Transverse colon (tissue), 4 donors: ENCODE results near the gene PLEKHH3. TPM values are rescaled to one million over a fixed set of nuclear protein-coding genes. Genes with fewer than 3 reads are reported as not detected.

ENCODE experiments used
- DNase-seq: peaks from one replicate; pipeline ENCODE4 v3.0.0-alpha.2; 2019
- H3K27ac ChIP-seq, 4 donors: fragments of 200-600 bp; sonication (generic); 2 replicates each; pipeline ENCODE4 v1.5.1; 2016 to 2018; ENCODE audit warnings: inconsistent platforms in 4 of 4
- H3K27me3 ChIP-seq: fragments of 200-600 bp; sonication (generic); 2 replicates; pipeline ENCODE4 v1.5.1; 2017; ENCODE audit warnings: inconsistent platforms
- H3K36me3 ChIP-seq, 4 donors: fragments of 200-600 bp; sonication (generic); 2 replicates each; pipeline ENCODE4 v1.5.1; 2017 to 2019; ENCODE audit warnings: inconsistent platforms in 4 of 4
- H3K4me1 ChIP-seq, 4 donors: fragments of 200-600 bp; sonication (generic); 2 replicates each; pipeline ENCODE4 v1.5.1; 2017 to 2020; ENCODE audit warnings: inconsistent platforms in 4 of 4
- H3K4me3 ChIP-seq, 4 donors: fragments of 200-600 bp; sonication (generic); 1 replicate in 1 of 4; 2 replicates in 3 of 4; pipeline versions ENCODE4 v1.5.1 to v1.6.1; 2017 to 2019; ENCODE audit warnings: inconsistent platforms in 4 of 4
- H3K9me3 ChIP-seq, 2 donors: fragments of 200-600 bp; sonication (generic); 2 replicates each; pipeline ENCODE4 v1.5.1; 2017 to 2019; ENCODE audit warnings: inconsistent platforms in 2 of 2
- EP300 ChIP-seq: sonication (generic); formaldehyde crosslinking; IDR thresholded peaks from one replicate; pipeline ENCODE4 v1.6.1; 2017; ENCODE audit warnings: antibody characterized with exemption, low read depth
- POLR2A ChIP-seq: fragments of 450-650 bp; IDR thresholded peaks from one replicate; pipeline ENCODE4 v1.6.1; 2016; ENCODE audit warnings: antibody characterized with exemption, mild to moderate bottlenecking, moderate library complexity
- POLR2AphosphoS5 ChIP-seq, 3 donors: sonication (generic); formaldehyde crosslinking; IDR thresholded peaks; one replicate each; pipeline ENCODE4 v1.6.1; 2016; ENCODE audit warnings: antibody characterized with exemption in 3 of 3
- WGBS, 2 donors: methylation state at CpG; one replicate each; pipeline ENCODE4 v1.1.5; 2018; ENCODE audit warnings: low coverage in 1 of 2; 5-methylcytosine and 5-hydroxymethylcytosine counted together
- in situ Hi-C, 4 donors: fragments of 200-750 bp; cut with MboI; loops; one replicate each; pipeline versions ENCODE4 v1.15.0 to v1.15.1; 2017; ENCODE audit warnings: low sequenced_read_pairs in 3 of 4, low pct_ligation_motif_present in 1 of 4, low pct_unique_long_range_greater_than_20kb in 1 of 4
- intact Hi-C: fragments of 100-400 bp; cut with DNase I; formaldehyde crosslinking; loops from one replicate; pipeline ENCODE4 v1.15.1; 2023; ENCODE audit warnings: low total_unique reads
- total RNA-seq, 4 donors: library from RNA; depleted of rRNA; stranded (reverse); fragments of >200 nt; gene quantifications; one replicate each; pipeline ENCODE4 v1.1.0, GENCODE V29; 2016
- TF ChIP-seq, protein P1 (sequence below), 5 experiments: fragments of 200-600 bp in 3 of 5; fragments of 450-650 bp in 2 of 5; sonication (generic) in 3 of 5; IDR thresholded peaks; 1 replicate in 2 of 5; 2 replicates in 3 of 5; pipeline ENCODE4 v1.5.1; 2016 to 2017; ENCODE audit warnings: antibody characterized with exemption in 5 of 5, inconsistent platforms in 3 of 5, mild to moderate bottlenecking in 2 of 5, moderate library complexity in 1 of 5

Gene PLEKHH3
- total RNA-seq, 4 donors from 2014 or later: 5.8 to 29.9 (median 9.9) TPM

- H3K4me1 ChIP-seq: peaks cover 0 to 8% (median 2%) of the 10 kb centered on the region in 4 donors
- H3K27ac ChIP-seq: no peak overlapping the region
- DNase-seq: no peak
- intact Hi-C loops: no loop called here
- no peak overlapping the region for H3K4me3 ChIP-seq
- in situ Hi-C loops: loop anchor here in 3 of 4 donors (25.0 kb wide), 1 partner anchor 107 kb away; the partner anchor contains the start of gene PSMC3IP (in 3 of the 3)
- no peaks in the 10 kb centered on the region for H3K36me3 ChIP-seq
- WGBS, 2 donors: 80 to 91% methylated on average over 1 to 3 of the region's 3 CpGs
- no peaks in the 10 kb centered on the region for H3K9me3 ChIP-seq
- TF ChIP-seq, protein P1, sequence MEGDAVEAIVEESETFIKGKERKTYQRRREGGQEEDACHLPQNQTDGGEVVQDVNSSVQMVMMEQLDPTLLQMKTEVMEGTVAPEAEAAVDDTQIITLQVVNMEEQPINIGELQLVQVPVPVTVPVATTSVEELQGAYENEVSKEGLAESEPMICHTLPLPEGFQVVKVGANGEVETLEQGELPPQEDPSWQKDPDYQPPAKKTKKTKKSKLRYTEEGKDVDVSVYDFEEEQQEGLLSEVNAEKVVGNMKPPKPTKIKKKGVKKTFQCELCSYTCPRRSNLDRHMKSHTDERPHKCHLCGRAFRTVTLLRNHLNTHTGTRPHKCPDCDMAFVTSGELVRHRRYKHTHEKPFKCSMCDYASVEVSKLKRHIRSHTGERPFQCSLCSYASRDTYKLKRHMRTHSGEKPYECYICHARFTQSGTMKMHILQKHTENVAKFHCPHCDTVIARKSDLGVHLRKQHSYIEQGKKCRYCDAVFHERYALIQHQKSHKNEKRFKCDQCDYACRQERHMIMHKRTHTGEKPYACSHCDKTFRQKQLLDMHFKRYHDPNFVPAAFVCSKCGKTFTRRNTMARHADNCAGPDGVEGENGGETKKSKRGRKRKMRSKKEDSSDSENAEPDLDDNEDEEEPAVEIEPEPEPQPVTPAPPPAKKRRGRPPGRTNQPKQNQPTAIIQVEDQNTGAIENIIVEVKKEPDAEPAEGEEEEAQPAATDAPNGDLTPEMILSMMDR (IDR thresholded peaks at IDR 0.05): no peak
- TF ChIP-seq EP300: no peak
- TF ChIP-seq POLR2AphosphoS5 (IDR thresholded peaks at IDR 0.05): no peak
- no peak for TF ChIP-seq POLR2A
- no peaks in the 10 kb centered on the region for H3K27me3 ChIP-seq
Measured at GRCh38 chr17:42694524-42694923, 17.7 kb upstream of the PLEKHH3 start.

DNA sequence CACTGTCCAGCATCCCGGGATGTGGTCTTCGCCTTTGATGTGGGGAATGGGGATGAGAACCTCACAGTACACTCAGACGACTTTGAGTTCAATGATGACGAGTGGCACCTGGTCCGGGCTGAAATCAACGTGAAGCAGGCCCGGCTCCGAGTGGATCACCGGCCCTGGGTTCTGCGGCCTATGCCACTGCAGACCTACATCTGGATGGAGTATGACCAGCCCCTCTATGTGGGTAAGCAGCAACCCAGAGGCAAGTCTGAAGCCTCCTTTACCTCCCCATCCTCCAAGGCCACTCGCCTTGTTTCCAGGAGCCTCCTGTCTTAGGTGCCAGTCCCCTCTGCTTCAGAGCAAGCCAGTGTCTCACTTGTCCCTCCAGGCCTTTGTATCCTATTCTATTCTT, 15.7 kb upstream of the PLEKHH3 start:
- intact Hi-C loops: no loop called here
- Histone ChIP-seq H3K9me3 (no peaks in the 10 kb centered on the region), H3K4me3 (no peak overlapping the region), H3K27ac (no peak overlapping the region), H3K27me3 (no peaks in the 10 kb centered on the region), H3K36me3 (no peaks in the 10 kb centered on the region), H3K4me1 (no peaks in the 10 kb centered on the region)
- TF ChIP-seq EP300 (no peak), POLR2AphosphoS5 (IDR thresholded peaks at IDR 0.05) (no peak)
- 90% methylated on average over 11 of the region's 11 CpGs; no CpG with 5 or more reads in 1 of the 2 donors for WGBS, 2 donors
- in situ Hi-C loops: loop anchor here in 3 of 4 donors (25.0 kb wide), 1 partner anchor 105 kb away; the partner anchor contains the start of gene PSMC3IP (in 3 of the 3)
- DNase-seq: no peak

DNA sequence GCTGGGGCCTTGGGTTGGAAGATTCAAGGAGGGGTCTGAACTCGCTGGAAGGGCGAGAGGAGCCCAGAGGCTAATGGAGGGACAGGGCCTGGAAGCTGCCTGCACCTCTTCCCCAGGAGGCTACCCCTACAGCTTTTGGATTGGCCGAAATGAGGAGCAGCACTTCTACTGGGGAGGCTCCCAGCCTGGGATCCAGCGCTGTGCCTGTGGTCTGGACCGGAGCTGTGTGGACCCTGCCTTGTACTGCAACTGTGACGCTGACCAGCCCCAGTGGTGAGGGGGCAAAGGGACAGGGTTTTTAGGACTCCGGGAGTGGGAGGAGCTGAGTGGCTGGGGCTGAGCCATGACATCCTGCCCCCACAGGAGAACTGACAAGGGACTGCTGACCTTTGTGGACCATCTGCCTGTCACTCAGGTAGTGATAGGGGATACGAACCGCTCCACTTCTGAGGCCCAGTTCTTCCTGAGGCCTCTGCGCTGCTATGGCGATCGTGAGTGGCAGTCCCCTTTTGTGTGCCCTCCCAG, 14.3 kb upstream of the PLEKHH3 start:
- TF ChIP-seq, protein P1 (IDR thresholded peaks at IDR 0.05): no peak
- TF ChIP-seq POLR2A (no peak), POLR2AphosphoS5 (IDR thresholded peaks at IDR 0.05) (no peak), EP300 (no peak)
- no peak overlapping the region for H3K27ac ChIP-seq
- in situ Hi-C loops (loop anchor here in 3 of 4 donors (25.0 kb wide), 1 partner anchor 104 kb away; the partner anchor contains the start of gene PSMC3IP (in 3 of the 3)), intact Hi-C loops (no loop called here)
- H3K4me1 ChIP-seq: no peaks in the 10 kb centered on the region
- 93% methylated on average over 12 of the region's 12 CpGs; no CpG with 5 or more reads in 1 of the 2 donors for WGBS, 2 donors
- no peaks in the 10 kb centered on the region for H3K27me3 ChIP-seq
- H3K9me3 ChIP-seq: no peaks in the 10 kb centered on the region
- no peaks in the 10 kb centered on the region for H3K36me3 ChIP-seq
- DNase-seq: no peak
- H3K4me3 ChIP-seq: no peak overlapping the region

DNA sequence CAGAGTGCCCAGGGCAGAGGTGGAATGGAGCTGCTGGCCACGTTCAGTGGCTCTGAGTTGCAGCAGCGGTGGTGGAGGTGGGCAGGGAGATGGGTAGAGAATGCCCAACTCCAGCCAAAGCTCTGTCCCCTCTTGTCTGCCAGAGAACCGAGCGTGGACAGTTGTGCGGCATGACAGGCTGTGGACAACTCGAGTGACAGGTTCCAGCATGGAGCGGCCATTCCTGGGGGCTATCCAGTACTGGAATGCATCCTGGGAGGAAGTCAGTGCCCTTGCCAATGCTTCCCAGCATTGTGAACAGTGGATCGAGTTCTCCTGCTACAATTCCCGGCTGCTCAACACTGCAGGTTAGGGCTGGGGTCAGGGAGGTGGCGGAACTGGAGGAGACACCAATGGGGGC, 13.8 kb upstream of the PLEKHH3 start:
- intact Hi-C loops: no loop called here
- no peak for DNase-seq
- Histone ChIP-seq H3K4me1 (no peaks in the 10 kb centered on the region), H3K4me3 (no peak overlapping the region), H3K27ac (no peak overlapping the region), H3K27me3 (peaks cover under 1% of the 10 kb centered on the region), H3K9me3 (no peaks in the 10 kb centered on the region), H3K36me3 (no peaks in the 10 kb centered on the region)
- in situ Hi-C loops: loop anchor here in 3 of 4 donors (25.0 kb wide), 1 partner anchor 103 kb away; the partner anchor contains the start of gene PSMC3IP (in 3 of the 3)
- TF ChIP-seq, protein P1 (IDR thresholded peaks at IDR 0.05): no peak
- TF ChIP-seq POLR2A (no peak), EP300 (no peak)
- WGBS, 2 donors: 84% methylated on average over 10 of the region's 10 CpGs; no CpG with 5 or more reads in 1 of the 2 donors
